Measurements from ENCODE around the gene EBNA1BP2.
A peak's percentile ranks its signal among the peaks of the same experiment; 100 is the strongest.
"Not testable (repeated sequence)": the region's sequence is repeated elsewhere in the genome, so short reads cannot be mapped to it uniquely, and the experiment has no call there.

Gene EBNA1BP2

GRCh38 chr1:43171312-43171875, 696 bp downstream of the EBNA1BP2 start:
- DNase-seq = no peak

DNA sequence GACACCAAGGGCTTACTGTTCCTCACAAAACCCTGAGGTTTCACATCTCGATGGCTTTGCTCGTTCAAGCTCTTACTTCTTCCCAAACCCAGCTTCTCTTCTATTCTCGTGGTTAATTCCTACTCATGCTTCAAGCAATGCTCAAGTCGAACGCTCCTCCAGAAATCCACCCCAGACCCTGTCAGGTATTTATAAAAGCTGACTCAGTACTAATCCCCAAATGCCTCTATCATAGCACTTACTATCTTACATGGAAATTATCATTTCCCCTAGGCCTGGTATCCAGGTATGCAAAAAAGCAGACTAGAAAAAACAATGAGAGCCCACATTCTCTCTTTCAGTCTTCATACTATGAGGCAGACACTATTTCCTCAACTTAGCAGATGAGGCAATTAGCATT, 6.3 kb downstream of the EBNA1BP2 start:
- DNase-seq = no peak

GRCh38 chr1:43165162-43165561, 6.9 kb downstream of the EBNA1BP2 start:
- DNase-seq = no peak

DNA sequence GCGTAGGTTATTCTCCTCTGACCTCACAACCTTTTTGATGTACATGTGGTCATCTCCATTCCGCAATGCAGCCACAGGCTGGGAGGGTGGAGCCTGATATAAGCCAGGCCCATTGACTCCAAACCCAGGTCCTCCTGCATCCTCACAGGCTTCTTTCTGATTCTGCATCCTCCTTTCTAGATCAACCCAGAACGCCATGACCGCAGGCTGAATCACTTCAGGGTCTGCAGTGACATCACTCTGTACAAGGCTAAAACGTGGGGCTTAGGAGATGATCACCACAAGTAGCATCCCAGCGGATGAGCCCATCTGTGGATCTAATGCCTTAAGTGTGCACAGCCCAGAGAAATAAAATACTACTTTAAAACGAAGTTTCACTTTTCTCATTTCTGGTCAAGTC, 16.1 kb downstream of the EBNA1BP2 start:
- no peak for DNase-seq

- no peak for DNase-seq
These were observed 18.6 kb downstream of the EBNA1BP2 start for GRCh38 chr1:43153443-43153842.

DNA sequence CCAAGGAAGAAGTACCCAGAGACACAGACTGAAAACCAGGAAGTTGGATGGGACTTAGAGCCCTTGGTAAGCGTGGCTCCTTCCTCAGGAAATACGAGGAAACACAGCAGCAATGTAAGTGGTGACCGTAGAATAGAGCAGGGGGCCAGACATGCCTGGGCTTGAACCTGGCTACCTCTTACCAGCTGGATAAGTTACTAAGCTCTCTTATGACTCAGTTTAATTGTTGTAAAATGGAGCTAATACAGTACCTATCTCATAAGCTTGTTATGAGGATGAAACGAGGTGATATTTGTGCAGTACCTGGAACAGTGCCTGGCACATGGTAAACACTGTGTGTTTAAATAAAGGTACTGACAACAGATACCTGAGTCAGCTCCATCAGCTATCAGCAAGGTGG, 19.2 kb downstream of the EBNA1BP2 start:
- no peak for DNase-seq

DNA sequence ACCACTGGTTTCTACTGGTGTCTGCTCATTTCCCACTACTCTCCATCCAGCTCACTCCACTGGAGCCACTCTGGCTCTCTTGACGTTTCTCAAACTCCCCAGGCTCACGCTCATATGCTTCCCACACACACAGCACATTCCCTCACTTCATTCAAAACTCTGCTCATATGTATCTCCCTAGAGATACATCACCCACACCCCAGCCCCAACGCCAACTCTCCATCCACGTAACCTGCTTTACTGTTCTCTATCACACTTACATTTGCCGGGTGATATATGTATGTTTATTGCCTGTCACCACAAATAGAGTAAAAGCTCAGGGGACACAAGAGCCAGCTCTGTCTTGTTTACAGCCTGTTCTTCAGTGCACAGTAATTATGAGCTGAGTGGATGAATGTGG, 22.2 kb downstream of the EBNA1BP2 start:
- no peak for DNase-seq

DNA sequence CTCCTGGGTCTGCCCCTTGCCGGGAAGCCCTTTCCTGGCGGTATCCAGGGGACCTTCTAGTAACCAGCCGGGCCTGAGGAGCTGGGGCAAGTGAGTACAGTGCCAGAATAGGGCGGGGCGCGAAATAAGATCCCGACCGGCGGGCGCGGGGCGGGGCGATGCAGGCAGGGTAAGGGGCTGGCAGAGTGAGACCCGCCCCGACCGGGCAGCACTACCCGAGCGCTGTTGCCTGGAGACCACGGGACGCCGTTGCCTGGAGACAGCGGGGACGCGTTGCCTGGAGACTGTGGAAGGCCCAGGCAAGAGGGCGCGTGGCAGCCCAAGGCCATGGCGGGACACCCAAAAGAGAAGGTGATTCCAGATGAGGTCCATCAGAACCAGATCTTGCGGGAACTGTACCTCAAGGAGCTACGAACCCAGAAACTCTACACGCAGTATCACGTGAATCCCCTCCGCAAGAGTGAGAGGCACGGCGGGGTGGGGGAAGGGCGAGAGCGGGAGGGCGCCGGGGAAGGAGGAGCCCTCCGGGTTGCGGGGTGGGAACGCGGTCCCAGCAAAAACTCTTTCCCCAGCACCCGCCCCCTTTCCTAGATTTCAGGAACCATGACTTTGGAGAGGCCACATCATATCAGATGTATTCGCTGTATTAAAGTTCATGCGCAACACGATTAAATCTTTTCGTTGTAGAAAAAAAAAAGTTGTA, 24.3 kb downstream of the EBNA1BP2 start:
- DNase-seq = peak; percentile 79

- no peak for DNase-seq
These were observed 27.9 kb downstream of the EBNA1BP2 start for GRCh38 chr1:43144237-43144636.

DNA sequence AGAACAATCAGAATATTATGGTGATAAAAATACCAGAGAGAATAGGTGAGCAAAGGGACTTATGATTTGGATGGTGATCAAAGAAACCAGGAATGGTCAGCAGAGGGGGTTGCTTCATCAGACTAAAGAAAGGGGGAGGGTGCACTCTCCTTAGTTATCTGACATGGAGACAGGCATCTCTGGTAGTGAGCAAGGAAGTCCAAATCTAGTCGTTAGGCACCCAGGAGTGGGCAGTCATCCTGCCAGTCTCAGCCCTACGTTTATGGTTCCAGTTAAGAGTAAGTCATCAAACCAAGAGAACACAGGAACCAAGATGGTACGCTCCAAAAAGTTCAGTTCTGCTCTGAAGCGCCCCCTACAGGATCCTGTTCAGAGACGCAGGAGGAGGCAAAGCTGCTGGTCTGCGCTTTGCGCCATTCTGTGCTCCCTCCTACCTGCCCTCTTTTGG, 28.6 kb downstream of the EBNA1BP2 start:
- no peak for DNase-seq

DNA sequence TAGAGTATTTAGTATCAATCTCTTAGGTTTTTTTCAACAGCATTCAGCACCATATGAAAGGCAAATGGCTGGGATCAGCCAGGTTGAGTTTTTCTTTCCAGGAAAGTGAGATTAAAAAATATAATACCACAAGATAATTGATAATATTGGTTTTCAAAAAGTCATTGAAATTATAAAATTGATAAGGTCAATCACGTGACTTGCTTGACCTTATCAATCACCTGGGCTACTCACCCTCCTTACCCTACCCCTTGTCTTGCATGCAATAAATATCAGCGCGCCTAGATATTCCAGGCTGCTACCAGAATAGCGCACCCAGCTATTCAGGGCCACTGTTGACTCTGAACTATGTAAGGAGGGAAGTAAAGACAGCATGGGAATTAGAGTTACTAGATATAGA, 31.5 kb downstream of the EBNA1BP2 start:
- no peak for DNase-seq

GRCh38 chr1:43140010-43140409, 32.1 kb downstream of the EBNA1BP2 start:
- DNase-seq = no peak

DNA sequence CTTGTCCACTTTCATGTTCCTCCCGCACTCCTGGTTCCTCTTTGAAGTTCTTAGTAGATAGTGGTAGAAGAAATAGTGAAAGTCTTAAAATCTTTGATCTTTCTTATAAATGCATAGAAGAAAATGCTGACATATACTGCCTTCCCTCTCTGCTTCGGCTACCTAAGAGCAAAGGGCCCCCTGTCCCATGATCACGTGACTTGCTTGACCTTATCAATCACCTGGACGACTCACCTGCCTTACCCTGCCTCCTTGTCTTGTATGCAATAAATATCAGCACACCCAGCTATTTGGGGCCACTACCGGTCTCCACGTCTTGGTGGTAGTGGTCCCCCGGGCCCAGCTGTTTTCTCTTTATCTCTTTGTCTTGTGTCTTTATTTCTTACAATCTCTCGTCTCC, 32.8 kb downstream of the EBNA1BP2 start:
- not testable (repeated sequence) for DNase-seq

DNA sequence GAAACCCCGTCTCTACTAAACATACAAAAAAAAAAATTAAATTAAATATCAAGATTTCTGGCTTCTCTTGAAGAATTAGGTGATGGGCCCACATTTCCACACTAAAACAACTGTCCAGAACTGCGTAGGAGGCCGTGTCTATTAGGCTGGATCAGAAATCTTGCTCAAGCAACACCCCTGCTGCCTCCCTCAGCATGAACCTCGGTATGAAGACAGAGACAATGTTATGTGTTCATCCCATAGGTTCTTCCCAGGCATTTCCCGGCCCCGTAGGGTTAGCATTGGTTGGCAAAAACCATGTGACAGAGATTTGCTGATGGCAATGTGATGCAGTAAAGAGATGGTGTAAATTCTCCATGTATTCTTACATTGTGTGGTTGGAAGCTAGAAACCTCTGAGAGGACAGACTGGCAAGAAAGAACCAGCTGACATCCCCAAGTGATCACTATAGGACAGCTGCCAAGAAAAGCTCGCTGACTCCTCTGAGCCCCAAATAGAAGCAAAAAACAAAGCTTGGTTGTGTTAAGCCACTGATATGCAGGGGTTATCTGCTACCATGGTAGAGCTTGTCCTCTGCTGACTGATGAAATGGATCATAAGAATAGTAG, 34.5 kb downstream of the EBNA1BP2 start:
- no peak for DNase-seq

- DNase-seq = no peak
These were observed 36.0 kb downstream of the EBNA1BP2 start for GRCh38 chr1:43135857-43136781.

GRCh38 chr1:43134640-43135039, 37.5 kb downstream of the EBNA1BP2 start:
- no peak for DNase-seq

DNA sequence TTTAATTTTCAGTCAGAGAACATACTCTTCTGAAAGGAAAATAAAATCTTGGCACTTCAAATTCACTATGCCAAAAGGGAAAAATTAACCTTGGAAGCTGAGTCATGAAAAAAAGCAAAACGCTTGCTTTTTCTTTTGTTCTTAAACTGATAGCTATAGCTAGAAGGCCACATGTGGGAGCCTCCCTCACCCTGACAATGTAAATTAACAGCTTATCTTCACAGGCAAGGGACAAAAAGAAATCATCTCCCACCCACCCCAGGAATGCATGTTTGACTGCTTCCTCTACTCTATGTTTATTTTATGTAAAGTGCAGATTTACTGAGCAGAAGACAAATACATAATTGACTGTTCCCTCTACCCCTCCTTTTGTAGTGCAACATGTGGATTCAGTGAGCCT, 38.0 kb downstream of the EBNA1BP2 start:
- DNase-seq = no peak

- no peak for DNase-seq
These were observed 42.7 kb downstream of the EBNA1BP2 start for GRCh38 chr1:43129426-43129825.

- no peak for DNase-seq
These were observed 43.3 kb downstream of the EBNA1BP2 start for GRCh38 chr1:43128816-43129215.

- no peak for DNase-seq
These were observed 49.1 kb downstream of the EBNA1BP2 start for GRCh38 chr1:43123031-43123430.

DNA sequence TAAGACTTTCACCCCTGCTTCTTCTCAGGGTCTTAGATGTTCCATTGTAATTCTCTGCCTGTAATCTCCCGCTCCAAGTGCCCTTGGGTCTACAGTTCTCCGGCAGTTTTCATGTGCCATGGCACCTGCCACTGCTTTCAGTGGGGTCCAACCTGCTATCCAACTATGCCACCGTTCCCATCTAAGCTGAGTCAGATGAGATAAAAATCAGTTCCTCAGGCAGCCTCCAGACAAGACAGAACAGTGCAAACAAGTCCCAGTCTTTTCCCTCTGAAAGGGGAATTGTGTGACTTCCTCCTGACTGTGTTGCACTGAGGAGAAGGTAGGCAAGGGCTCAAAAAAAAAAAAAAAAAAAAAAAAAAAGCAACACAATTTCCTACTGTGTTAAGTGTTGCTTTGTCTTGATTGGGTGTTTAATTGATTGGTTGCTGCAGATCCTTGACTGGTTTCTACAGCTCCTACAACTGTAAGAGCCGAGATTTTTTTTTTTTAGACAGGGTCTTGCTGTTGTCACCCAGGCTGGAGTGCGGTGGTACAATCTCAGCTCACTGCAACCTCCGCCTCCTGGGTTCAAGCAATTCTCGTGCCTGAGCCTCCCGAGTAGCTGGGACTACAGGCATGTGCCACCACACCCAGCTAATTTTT, 50.7 kb downstream of the EBNA1BP2 start:
- DNase-seq = no peak

GRCh38 chr1:43119928-43120586, 52.0 kb downstream of the EBNA1BP2 start:
- peak; percentile 34 for DNase-seq
